ENCODE measurements around the gene IL34. TPM values are rescaled to one million over a fixed set of nuclear protein-coding genes. Genes with fewer than 3 reads are reported as not detected.

The IL34 gene
- polyA plus RNA-seq, 1 experiment = 0.70 TPM

DNA sequence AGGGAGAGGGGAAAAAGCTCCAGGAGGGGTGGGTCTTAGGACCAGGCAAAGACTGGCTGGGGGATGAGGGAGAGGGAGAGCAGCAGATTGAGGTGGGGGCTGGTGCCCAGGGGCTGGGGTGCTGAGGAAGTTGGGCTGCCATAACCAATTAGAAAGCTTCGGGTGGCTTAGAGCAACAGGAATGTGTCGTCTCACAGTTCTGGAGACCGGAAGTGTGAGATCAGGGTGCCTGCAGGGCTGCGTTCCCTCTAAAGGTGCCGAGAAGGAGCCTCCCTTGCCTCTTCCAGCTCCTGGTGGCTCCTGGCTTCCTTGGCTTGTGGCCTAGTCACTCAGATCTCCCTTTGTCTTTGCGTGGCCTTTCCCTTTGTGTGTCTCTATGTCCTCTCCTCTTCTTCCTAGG, 2.2 kb downstream of the IL34 start:
- Histone ChIP-seq H3K4me3 (ENCODE audit: low read depth, low read length) (no peak overlapping the region), H3K36me3 (ENCODE audit: control insufficient read depth, insufficient read depth, low read length) (no peaks in the 10 kb centered on the region), H3K27me3 (ENCODE audit: control insufficient read depth, insufficient read depth, low read length) (peaks cover 2% of the 10 kb centered on the region; the same call in 1 of the 2 replicates)
- TF ChIP-seq, protein P1, sequence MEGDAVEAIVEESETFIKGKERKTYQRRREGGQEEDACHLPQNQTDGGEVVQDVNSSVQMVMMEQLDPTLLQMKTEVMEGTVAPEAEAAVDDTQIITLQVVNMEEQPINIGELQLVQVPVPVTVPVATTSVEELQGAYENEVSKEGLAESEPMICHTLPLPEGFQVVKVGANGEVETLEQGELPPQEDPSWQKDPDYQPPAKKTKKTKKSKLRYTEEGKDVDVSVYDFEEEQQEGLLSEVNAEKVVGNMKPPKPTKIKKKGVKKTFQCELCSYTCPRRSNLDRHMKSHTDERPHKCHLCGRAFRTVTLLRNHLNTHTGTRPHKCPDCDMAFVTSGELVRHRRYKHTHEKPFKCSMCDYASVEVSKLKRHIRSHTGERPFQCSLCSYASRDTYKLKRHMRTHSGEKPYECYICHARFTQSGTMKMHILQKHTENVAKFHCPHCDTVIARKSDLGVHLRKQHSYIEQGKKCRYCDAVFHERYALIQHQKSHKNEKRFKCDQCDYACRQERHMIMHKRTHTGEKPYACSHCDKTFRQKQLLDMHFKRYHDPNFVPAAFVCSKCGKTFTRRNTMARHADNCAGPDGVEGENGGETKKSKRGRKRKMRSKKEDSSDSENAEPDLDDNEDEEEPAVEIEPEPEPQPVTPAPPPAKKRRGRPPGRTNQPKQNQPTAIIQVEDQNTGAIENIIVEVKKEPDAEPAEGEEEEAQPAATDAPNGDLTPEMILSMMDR (IDR thresholded peaks at IDR 0.05; ENCODE audit: insufficient read depth, low read depth, low read length) = no peak
- CTCF ChIA-PET = interaction anchor here (1.3 kb wide), 1 partner anchor 279 kb away, joined by 5 read pairs; no protein-coding TSS in a partner anchor
- POLR2A ChIA-PET = no interaction called here
- DNase-seq (ENCODE audit: low read depth) = no peak

DNA sequence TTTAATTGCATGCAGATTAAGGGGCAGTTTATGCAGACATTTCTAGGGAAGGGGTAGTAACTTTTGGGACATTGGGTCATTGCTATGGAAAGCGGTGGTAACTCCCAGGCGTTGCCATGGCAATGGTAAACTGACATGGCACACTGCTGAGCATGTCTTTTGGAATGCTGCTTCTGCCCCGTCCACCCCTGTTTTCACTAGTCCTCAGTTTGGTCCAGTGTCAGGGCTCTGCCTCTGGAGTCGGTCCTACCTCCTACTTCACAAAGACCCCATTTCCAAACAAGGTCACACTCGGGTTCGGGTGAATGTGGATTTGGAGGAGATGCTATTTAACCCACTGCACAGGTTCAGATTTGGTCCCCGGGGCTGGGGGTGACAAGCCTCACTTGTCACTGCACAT, 2.9 kb downstream of the IL34 start:
- H3K36me3 ChIP-seq (ENCODE audit: control insufficient read depth, insufficient read depth, low read length) = no peaks in the 10 kb centered on the region
- ChIA-PET POLR2A (no interaction called here), CTCF (no interaction called here)
- no peak overlapping the region for H3K4me3 ChIP-seq (ENCODE audit: low read depth, low read length)
- no peak for DNase-seq (ENCODE audit: low read depth)
- TF ChIP-seq, protein P1 (IDR thresholded peaks at IDR 0.05; ENCODE audit: insufficient read depth, low read depth, low read length) = no peak
- H3K27me3 ChIP-seq (ENCODE audit: control insufficient read depth, insufficient read depth, low read length) = peaks cover 2% of the 10 kb centered on the region; the same call in 1 of the 2 replicates

DNA sequence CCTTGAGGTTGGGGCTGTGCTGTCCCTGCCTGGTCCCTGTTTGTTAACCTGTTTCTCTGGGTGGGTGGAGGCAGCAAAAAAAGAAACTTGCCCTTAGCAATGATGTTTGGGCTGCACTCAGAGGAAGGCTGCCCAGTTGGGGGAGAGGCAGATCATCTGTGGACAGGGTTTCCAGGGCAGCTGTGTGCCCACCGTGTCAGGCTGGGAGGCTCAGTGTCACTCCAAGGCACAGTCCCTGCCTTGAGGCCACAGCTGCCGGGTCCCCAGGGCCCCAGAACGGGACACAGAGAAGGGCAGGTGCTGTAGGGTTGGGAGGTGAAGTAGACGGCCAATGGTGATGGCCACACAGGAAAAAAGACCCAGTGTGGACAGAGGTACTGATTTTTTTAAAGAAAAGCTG, 3.9 kb downstream of the IL34 start:
- ChIA-PET POLR2A (no interaction called here), CTCF (interaction anchor here (0.9 kb wide), 1 partner anchor 122 kb away, joined by 4 read pairs; no protein-coding TSS in a partner anchor)
- Histone ChIP-seq H3K36me3 (ENCODE audit: control insufficient read depth, insufficient read depth, low read length) (no peaks in the 10 kb centered on the region), H3K27me3 (ENCODE audit: control insufficient read depth, insufficient read depth, low read length) (peaks cover 1% of the 10 kb centered on the region; the same call in 1 of the 2 replicates), H3K4me3 (ENCODE audit: low read depth, low read length) (no peak overlapping the region)
- TF ChIP-seq, protein P1 (IDR thresholded peaks at IDR 0.05; ENCODE audit: insufficient read depth, low read depth, low read length) = no peak
- DNase-seq (ENCODE audit: low read depth) = no peak

DNA sequence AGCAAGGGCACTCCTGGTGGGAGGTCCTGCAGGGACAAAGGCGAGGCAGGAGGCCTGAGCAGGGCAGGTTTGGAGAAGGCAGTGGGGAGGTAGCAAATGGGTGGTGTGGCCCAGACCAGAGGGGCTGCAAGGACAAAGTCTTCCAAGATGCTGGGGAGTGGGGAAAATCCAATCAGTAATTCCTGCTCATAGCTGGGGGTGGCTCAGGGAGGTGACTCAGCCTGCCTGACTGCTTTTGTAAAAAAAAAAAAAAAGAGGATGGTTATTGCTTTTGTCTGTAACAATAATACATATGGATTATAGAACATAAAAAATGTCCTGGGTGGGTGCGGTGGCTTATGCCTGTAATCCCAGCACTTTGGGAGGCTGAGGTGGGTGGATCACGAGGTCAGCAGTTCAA, 5.2 kb downstream of the IL34 start:
- CTCF ChIA-PET = interaction anchor here (2.8 to 5.8 kb wide), 2 partner anchors 118 to 133 kb away, joined by 6 to 63 read pairs; no protein-coding TSS in a partner anchor
- Histone ChIP-seq H3K4me3 (ENCODE audit: low read depth, low read length) (no peak overlapping the region), H3K36me3 (ENCODE audit: control insufficient read depth, insufficient read depth, low read length) (no peaks in the 10 kb centered on the region), H3K27me3 (ENCODE audit: control insufficient read depth, insufficient read depth, low read length) (no peaks in the 10 kb centered on the region)
- TF ChIP-seq, protein P1 (IDR thresholded peaks at IDR 0.05; ENCODE audit: insufficient read depth, low read depth, low read length) = no peak
- no peak for DNase-seq (ENCODE audit: low read depth)
- POLR2A ChIA-PET = no interaction called here

DNA sequence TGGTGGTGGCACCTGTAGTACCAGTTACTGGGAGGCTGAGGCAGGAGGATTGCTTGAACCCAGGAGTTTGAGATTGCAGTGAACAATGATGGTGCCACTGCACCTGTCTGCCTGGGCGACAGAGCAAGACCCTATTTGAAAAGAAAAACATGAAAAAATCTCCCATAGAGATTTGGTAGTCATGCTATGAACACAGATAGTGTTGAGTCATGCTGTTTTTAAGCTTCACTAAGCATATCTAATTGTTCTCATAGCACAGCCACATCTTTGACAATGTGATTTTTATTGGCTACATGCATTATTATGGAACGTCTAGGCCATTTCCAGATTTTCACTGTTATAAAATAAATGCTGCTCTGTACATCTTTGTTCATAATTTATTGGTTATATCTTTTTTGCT, 6.0 kb downstream of the IL34 start:
- POLR2A ChIA-PET = no interaction called here
- CTCF ChIA-PET = interaction anchor here (0.6 to 5.8 kb wide), 9 partner anchors 12 to 287 kb away, joined by 3 to 63 read pairs (median 7); no protein-coding TSS in a partner anchor
- Histone ChIP-seq H3K36me3 (ENCODE audit: control insufficient read depth, insufficient read depth, low read length) (no peaks in the 10 kb centered on the region), H3K27me3 (ENCODE audit: control insufficient read depth, insufficient read depth, low read length) (no peaks in the 10 kb centered on the region), H3K4me3 (ENCODE audit: low read depth, low read length) (no peak overlapping the region)
- DNase-seq (ENCODE audit: low read depth) = no peak
- TF ChIP-seq, protein P1 (IDR thresholded peaks at IDR 0.05; ENCODE audit: insufficient read depth, low read depth, low read length) = no peak

All from BJ (cell line).